ENCODE measurements around the gene IL17RE. TPM values are rescaled to one million over a fixed set of nuclear protein-coding genes. Genes with fewer than 3 reads are reported as not detected.

IL17RE gene
- total RNA-seq, 4 donors from 2014 or later, result 0.47 to 0.85 (median 0.79) TPM

- 0% methylated on average over 3 of the region's 99 CpGs; no CpG with 5 or more reads in 1 of the 2 donors for WGBS, 2 donors (ENCODE audit: low coverage in 1 of 2)
- Histone ChIP-seq H3K27me3 (no peaks in the 10 kb centered on the region), H3K36me3 (peaks cover 0 to 14% of the 10 kb centered on the region in 2 donors), H3K9me3 (no peaks in the 10 kb centered on the region), H3K4me3 (peak overlapping the region; percentile 43 to 65), H3K27ac (peak overlapping the region; percentile 81 to 96 (median 92)), H3K4me1 (peaks cover 0 to 57% (median 20%) of the 10 kb centered on the region in 3 donors)
- peak; percentile 65 for ATAC-seq
- TF ChIP-seq CTCF (IDR thresholded peaks at IDR 0.05) (peak in 3 of 4 experiments; percentile 65 to 77 (median 74)), POLR2A (IDR thresholded peaks at IDR 0.05) (peak in 1 of 2 donors; percentile 43), EP300 (IDR thresholded peaks at IDR 0.05) (no peak), POLR2AphosphoS5 (IDR thresholded peaks at IDR 0.05) (peak; percentile 57)
Observed at GRCh38 chr3:9915254-9916141, 12.8 kb downstream of the IL17RE start.

DNA sequence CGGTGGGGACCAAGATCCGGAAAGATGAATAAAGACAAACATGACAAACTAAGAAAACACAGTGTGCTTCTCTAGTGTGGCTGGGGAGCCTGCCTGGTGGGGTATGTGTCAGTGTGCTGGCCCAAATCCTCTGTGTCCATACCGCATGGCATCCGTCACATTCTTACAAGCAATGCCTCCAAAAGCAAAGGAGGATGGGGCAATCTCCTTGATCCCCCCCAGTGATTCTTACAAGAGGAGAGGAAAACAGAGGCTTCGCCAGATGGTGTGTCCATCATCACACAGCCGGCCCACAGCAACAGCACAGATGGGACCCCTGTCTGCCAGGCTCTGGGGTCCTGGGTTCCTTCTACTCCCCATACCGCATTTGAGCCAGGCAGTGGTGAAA is 13.7 kb downstream of the IL17RE start:
- Histone ChIP-seq H3K4me3 (peak overlapping the region; percentile 49 to 65), H3K4me1 (peaks cover 0 to 57% (median 20%) of the 10 kb centered on the region in 3 donors), H3K36me3 (peaks cover 0 to 22% of the 10 kb centered on the region in 2 donors), H3K9me3 (no peaks in the 10 kb centered on the region), H3K27me3 (no peaks in the 10 kb centered on the region), H3K27ac (peak overlapping the region; percentile 81 to 96 (median 92))
- TF ChIP-seq POLR2A (IDR thresholded peaks at IDR 0.05) (no peak), POLR2AphosphoS5 (IDR thresholded peaks at IDR 0.05) (no peak), CTCF (IDR thresholded peaks at IDR 0.05) (no peak), EP300 (IDR thresholded peaks at IDR 0.05) (no peak)
- ATAC-seq, result peak; percentile 26
- 11 to 47% methylated on average over 3 to 4 of the region's 7 CpGs for WGBS, 2 donors (ENCODE audit: low coverage in 1 of 2)

DNA sequence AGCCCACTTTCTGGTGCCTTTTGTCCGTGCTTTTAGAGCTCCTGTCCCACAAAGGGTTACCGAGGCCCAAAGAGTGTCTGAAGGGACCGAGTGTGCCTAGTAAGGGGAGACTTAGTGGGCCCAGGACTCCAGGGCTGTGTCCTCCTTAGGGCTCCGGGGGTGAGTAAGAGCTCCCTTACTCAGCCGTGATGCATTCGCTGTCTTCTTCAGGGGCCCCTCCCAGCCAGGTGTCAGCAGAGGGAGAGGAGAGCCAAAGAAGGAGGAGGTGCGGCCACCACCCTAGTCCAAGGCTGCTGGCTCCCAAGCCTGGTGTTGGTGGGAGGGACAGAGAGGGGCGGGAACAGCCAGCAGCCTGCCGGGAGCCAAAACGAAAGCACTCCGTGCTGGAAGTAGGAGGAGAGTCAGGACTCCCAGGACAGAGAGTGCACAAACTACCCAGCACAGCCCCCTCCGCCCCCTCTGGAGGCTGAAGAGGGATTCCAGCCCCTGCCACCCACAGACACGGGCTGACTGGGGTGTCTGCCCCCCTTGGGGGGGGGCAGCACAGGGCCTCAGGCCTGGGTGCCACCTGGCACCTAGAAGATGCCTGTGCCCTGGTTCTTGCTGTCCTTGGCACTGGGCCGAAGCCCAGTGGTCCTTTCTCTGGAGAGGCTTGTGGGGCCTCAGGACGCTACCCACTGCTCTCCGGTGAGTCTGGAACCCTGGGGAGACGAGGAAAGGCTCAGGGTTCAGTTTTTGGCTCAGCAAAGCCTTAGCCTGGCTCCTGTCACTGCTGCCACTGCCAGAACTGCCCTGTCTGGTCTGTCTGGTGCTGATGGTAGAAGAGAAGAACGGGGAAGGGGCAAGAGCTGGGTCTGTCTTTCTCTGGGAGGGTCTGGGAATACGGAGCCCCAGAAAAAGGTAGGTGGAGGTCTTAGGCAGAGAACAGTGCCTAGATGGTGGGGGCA is 14.4 kb downstream of the IL17RE start, which contains the start of gene IL17RC:
IL17RC (plus strand) TSS at position 365 of the 947 bp plus-strand sequence; CDS start at position 583, 218 bp downstream.
- Histone ChIP-seq H3K4me3 (peak within 1 kb of the TSS; percentile 49 to 65), H3K4me1 (peaks cover 0 to 57% (median 20%) of the 10 kb centered on the region in 3 donors), H3K9me3 (no peaks in the 10 kb centered on the region), H3K27ac (peak within 1 kb of the TSS; percentile 81 to 96 (median 92)), H3K27me3 (no peaks in the 10 kb centered on the region), H3K36me3 (peaks cover 0 to 26% of the 10 kb centered on the region in 2 donors)
- peak; percentile 90 for ATAC-seq
- WGBS, 2 donors (ENCODE audit: low coverage in 1 of 2), result 0 to 40% methylated on average over 1 to 6 of the region's 19 CpGs
- TF ChIP-seq EP300 (IDR thresholded peaks at IDR 0.05) (no peak), CTCF (IDR thresholded peaks at IDR 0.05) (peak in 1 of 4 experiments; percentile 24), POLR2AphosphoS5 (IDR thresholded peaks at IDR 0.05) (peak; percentile 73), POLR2A (IDR thresholded peaks at IDR 0.05) (peak in 1 of 2 donors; percentile 42)

- Histone ChIP-seq H3K27me3 (no peaks in the 10 kb centered on the region), H3K9me3 (no peaks in the 10 kb centered on the region), H3K4me1 (peaks cover 0 to 57% (median 20%) of the 10 kb centered on the region in 3 donors), H3K36me3 (peaks cover 0 to 27% of the 10 kb centered on the region in 2 donors), H3K4me3 (peak overlapping the region in 1 of 2 donors; percentile 65), H3K27ac (peak overlapping the region in 3 of 4 donors; percentile 89 to 96 (median 94))
- WGBS, 2 donors (ENCODE audit: low coverage in 1 of 2), result 80% methylated on average over 2 of the region's 10 CpGs; no CpG with 5 or more reads in 1 of the 2 donors
- TF ChIP-seq POLR2AphosphoS5 (IDR thresholded peaks at IDR 0.05) (no peak), CTCF (IDR thresholded peaks at IDR 0.05) (no peak), EP300 (IDR thresholded peaks at IDR 0.05) (no peak), POLR2A (IDR thresholded peaks at IDR 0.05) (no peak)
- ATAC-seq, result no peak
Observed at GRCh38 chr3:9917820-9918219, 15.2 kb downstream of the IL17RE start.
